ENCODE results near the gene TRIM56.
"Not testable (repeated sequence)": the region's sequence is repeated elsewhere in the genome, so short reads cannot be mapped to it uniquely, and the experiment has no call there.

The TRIM56 gene

DNA sequence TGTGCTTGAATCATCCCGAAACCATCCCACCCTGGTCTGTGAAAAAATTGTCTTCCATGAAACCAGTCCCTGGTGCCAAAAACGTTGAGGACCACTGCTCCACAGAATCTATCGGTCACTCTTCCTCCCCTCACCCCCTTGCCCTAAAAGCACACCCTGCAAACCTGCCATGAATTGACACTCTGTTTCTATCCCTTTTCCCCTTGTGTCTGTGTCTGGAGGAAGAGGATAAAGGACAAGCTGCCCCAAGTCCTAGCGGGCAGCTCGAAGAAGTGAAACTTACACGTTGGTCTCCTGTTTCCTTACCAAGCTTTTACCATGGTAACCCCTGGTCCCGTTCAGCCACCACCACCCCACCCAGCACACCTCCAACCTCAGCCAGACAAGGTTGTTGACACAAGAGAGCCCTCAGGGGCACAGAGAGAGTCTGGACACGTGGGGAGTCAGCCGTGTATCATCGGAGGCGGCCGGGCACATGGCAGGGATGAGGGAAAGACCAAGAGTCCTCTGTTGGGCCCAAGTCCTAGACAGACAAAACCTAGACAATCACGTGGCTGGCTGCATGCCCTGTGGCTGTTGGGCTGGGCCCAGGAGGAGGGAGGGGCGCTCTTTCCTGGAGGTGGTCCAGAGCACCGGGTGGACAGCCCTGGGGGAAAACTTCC lies 40.8 kb downstream of the TRIM56 start:
- peaks cover 49% of the 10 kb centered on the region for H3K4me1 Mint-ChIP-seq (ENCODE audit: low read depth)
- no peak for DNase-seq (ENCODE audit: low spot score)
- H3K27me3 Mint-ChIP-seq (ENCODE audit: low read depth), result peaks cover 44% of the 10 kb centered on the region
- peak overlapping the region; percentile 18 for H3K27ac Mint-ChIP-seq
- peak overlapping the region; percentile 64 for H3K4me3 Mint-ChIP-seq
- no peaks in the 10 kb centered on the region for H3K36me3 Mint-ChIP-seq (ENCODE audit: low read depth)
- H3K9me3 Mint-ChIP-seq, result no peaks in the 10 kb centered on the region

- Mint-ChIP-seq H3K27me3 (ENCODE audit: low read depth) (peaks cover 40% of the 10 kb centered on the region), H3K27ac (peak within 1 kb of the TSS; percentile 43), H3K9me3 (no peaks in the 10 kb centered on the region), H3K4me1 (ENCODE audit: low read depth) (peaks cover 46% of the 10 kb centered on the region), H3K4me3 (peak within 1 kb of the TSS; percentile 64), H3K36me3 (ENCODE audit: low read depth) (no peaks in the 10 kb centered on the region)
- DNase-seq (ENCODE audit: low spot score), result peak; percentile 59
These were observed 41.6 kb downstream of the TRIM56 start, which contains the start of gene SERPINE1 for GRCh38 chr7:101126651-101127459. Gene SERPINE1 (plus strand): TSS chr7:101127104. CDS start chr7:101128394, 1,290 bp downstream.

DNA sequence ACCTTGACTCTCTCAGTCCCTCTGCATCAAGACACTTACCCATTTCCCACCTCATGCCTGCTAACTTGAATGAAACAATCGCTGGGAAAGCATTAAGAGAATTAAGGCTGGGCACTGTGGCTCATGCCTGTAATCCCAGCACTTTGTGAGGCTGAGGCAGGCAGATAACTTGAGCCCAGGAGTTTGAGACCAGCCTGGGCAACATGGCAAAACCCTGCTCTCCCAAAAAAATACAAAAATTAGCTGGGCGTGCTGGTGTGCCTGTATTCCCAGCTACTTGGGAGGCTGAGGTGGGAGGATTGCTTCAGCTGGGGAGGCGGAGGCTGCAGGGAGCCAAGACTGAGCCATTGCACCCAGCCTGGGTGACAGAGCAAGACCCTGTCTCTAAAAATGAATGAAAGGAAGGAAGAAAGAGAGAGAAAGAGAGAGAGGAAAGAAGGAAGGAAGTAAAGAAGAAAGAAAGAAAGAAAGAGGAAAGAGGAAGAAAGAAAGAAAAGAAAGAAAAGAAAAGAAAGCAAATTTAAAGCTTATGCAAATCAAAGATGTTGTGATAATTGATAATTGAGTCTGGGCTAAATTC lies 42.3 kb downstream of the TRIM56 start:
- peaks cover 39% of the 10 kb centered on the region for H3K4me1 Mint-ChIP-seq (ENCODE audit: low read depth)
- peak overlapping the region; percentile 64 for H3K4me3 Mint-ChIP-seq
- no peak for DNase-seq (ENCODE audit: low spot score)
- no peaks in the 10 kb centered on the region for H3K36me3 Mint-ChIP-seq (ENCODE audit: low read depth)
- no peaks in the 10 kb centered on the region for H3K9me3 Mint-ChIP-seq
- H3K27ac Mint-ChIP-seq, result peak overlapping the region; percentile 43
- peaks cover 33% of the 10 kb centered on the region for H3K27me3 Mint-ChIP-seq (ENCODE audit: low read depth)

- peaks cover 29% of the 10 kb centered on the region for H3K27me3 Mint-ChIP-seq (ENCODE audit: low read depth)
- DNase-seq (ENCODE audit: low spot score), result no peak
- H3K4me1 Mint-ChIP-seq (ENCODE audit: low read depth), result peaks cover 38% of the 10 kb centered on the region
- H3K9me3 Mint-ChIP-seq, result no peaks in the 10 kb centered on the region
- no peaks in the 10 kb centered on the region for H3K36me3 Mint-ChIP-seq (ENCODE audit: low read depth)
- no peak overlapping the region for H3K4me3 Mint-ChIP-seq
- H3K27ac Mint-ChIP-seq, result no peak overlapping the region
These were observed 43.0 kb downstream of the TRIM56 start for GRCh38 chr7:101128040-101128834.

GRCh38 chr7:101129603-101130117 lies 44.4 kb downstream of the TRIM56 start:
- Mint-ChIP-seq H3K4me3 (no peak overlapping the region), H3K27ac (no peak overlapping the region), H3K9me3 (no peaks in the 10 kb centered on the region), H3K36me3 (ENCODE audit: low read depth) (no peaks in the 10 kb centered on the region), H3K27me3 (ENCODE audit: low read depth) (peaks cover 37% of the 10 kb centered on the region), H3K4me1 (ENCODE audit: low read depth) (peaks cover 33% of the 10 kb centered on the region)
- DNase-seq (ENCODE audit: low spot score), result no peak

DNA sequence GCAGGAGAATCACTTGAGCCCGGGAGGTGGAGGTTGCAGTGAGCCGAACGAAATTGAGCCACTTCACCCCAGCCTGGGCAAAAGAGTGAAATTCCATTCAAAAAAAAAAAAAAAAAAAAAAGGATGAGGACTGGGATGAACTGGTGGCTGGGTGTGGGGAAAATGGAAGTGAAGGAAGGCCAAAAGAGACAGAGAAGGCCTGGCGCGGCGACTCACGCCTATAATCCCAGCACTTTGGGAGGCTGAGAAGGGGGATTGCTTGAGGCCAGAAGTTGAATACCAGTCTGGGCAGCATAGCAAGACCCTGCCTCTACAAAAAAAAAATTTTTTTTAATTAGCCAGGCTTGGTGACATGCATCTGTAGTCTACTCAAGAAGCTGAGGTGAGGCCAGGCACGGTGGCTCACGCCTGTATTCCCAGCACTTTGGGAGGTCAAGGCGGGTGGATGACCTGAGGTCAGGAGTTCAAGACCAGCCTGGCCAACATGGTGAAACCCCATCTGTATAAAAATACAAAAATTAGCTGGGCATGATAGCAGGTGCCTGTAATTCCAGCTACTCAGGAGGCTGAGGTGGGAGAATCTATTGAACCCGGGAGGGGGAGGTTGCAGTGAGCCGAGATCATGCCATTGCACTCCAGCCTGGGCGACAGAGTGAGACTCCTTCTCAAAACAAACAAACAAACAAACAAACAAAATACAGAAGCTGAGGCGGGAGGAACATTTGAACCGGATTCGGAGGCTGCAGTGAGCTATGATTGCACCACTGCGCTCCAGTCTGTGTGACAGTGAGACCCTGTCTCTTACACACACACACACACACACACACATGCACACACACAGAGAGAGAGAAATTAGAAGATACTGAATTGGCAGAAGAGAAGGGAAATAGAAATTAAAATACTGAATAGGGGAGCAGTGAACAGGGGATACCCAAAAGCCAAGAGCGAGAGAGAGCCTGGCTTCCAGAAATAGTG lies 47.6 kb downstream of the TRIM56 start:
- Mint-ChIP-seq H3K27me3 (ENCODE audit: low read depth) (peaks cover 55% of the 10 kb centered on the region), H3K4me1 (ENCODE audit: low read depth) (peaks cover 17% of the 10 kb centered on the region)
- not testable (repeated sequence) for H3K4me3 Mint-ChIP-seq; H3K36me3 Mint-ChIP-seq (ENCODE audit: low read depth); H3K9me3 Mint-ChIP-seq; H3K27ac Mint-ChIP-seq; DNase-seq (ENCODE audit: low spot score)

- Mint-ChIP-seq H3K4me3 (no peak overlapping the region), H3K27me3 (ENCODE audit: low read depth) (peaks cover 50% of the 10 kb centered on the region), H3K36me3 (ENCODE audit: low read depth) (no peaks in the 10 kb centered on the region), H3K9me3 (no peaks in the 10 kb centered on the region), H3K27ac (no peak overlapping the region), H3K4me1 (ENCODE audit: low read depth) (peaks cover 19% of the 10 kb centered on the region)
- no peak for DNase-seq (ENCODE audit: low spot score)
These were observed 48.5 kb downstream of the TRIM56 start for GRCh38 chr7:101133621-101134398.

- H3K27me3 Mint-ChIP-seq (ENCODE audit: low read depth), result peaks cover 46% of the 10 kb centered on the region
- H3K27ac Mint-ChIP-seq, result no peak overlapping the region
- no peaks in the 10 kb centered on the region for H3K9me3 Mint-ChIP-seq
- no peak overlapping the region for H3K4me3 Mint-ChIP-seq
- H3K4me1 Mint-ChIP-seq (ENCODE audit: low read depth), result peaks cover 21% of the 10 kb centered on the region
- no peaks in the 10 kb centered on the region for H3K36me3 Mint-ChIP-seq (ENCODE audit: low read depth)
- no peak for DNase-seq (ENCODE audit: low spot score)
These were observed 49.2 kb downstream of the TRIM56 start for GRCh38 chr7:101134399-101134980.

GRCh38 chr7:101137651-101138212 lies 52.5 kb downstream of the TRIM56 start:
- Mint-ChIP-seq H3K36me3 (ENCODE audit: low read depth) (no peaks in the 10 kb centered on the region), H3K27ac (peak overlapping the region; percentile 68), H3K4me3 (peak overlapping the region; percentile 72), H3K9me3 (no peaks in the 10 kb centered on the region), H3K27me3 (ENCODE audit: low read depth) (peaks cover 42% of the 10 kb centered on the region), H3K4me1 (ENCODE audit: low read depth) (peaks cover 33% of the 10 kb centered on the region)
- no peak for DNase-seq (ENCODE audit: low spot score)

GRCh38 chr7:101138213-101138870 lies 53.1 kb downstream of the TRIM56 start:
- peaks cover 40% of the 10 kb centered on the region for H3K27me3 Mint-ChIP-seq (ENCODE audit: low read depth)
- H3K4me3 Mint-ChIP-seq, result peak overlapping the region; percentile 72
- H3K27ac Mint-ChIP-seq, result peak overlapping the region; percentile 68
- H3K9me3 Mint-ChIP-seq, result no peaks in the 10 kb centered on the region
- H3K4me1 Mint-ChIP-seq (ENCODE audit: low read depth), result peaks cover 35% of the 10 kb centered on the region
- peak; percentile 82 for DNase-seq (ENCODE audit: low spot score)
- no peaks in the 10 kb centered on the region for H3K36me3 Mint-ChIP-seq (ENCODE audit: low read depth)

- DNase-seq (ENCODE audit: low spot score), result no peak
- peaks cover 33% of the 10 kb centered on the region for H3K27me3 Mint-ChIP-seq (ENCODE audit: low read depth)
- peaks cover 39% of the 10 kb centered on the region for H3K4me1 Mint-ChIP-seq (ENCODE audit: low read depth)
- H3K9me3 Mint-ChIP-seq, result no peaks in the 10 kb centered on the region
- no peak overlapping the region for H3K27ac Mint-ChIP-seq
- no peak overlapping the region for H3K4me3 Mint-ChIP-seq
- no peaks in the 10 kb centered on the region for H3K36me3 Mint-ChIP-seq (ENCODE audit: low read depth)
These were observed 55.0 kb downstream of the TRIM56 start for GRCh38 chr7:101140339-101140699.
